HG02970 (cell line): ENCODE results near the gene DUSP22.
"Not testable (repeated sequence)": the region's sequence is repeated elsewhere in the genome, so short reads cannot be mapped to it uniquely, and the experiment has no call there.

ENCODE experiments used
- ATAC-seq: cut with Tn5 transposase; IDR thresholded peaks from one replicate; pipeline ENCODE4 v1.9.1; 2021; ENCODE audit warnings: mild to moderate bottlenecking, moderate library complexity, moderate number of reproducible peaks; ENCODE audit not compliant: unreplicated experiment, low FRiP score

The DUSP22 gene

DNA sequence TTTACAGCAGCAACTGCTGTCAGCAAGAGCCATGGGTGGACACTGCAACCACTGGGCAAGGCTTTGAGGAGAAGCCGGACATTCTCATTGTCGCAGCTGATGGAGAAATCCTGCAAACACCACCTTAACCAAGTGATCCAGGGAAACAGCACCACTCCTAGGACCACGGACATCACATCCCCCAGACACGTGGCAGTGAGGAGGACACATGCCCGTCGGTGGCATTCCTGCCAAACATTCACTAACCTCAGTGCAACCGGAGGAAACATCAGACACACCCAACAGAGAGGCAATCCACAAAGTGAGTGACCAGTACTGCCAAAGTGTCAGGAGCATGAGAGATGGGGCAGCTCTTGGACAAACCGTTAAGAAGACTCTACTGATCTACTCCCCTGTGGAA, 82.7 kb downstream of the DUSP22 start:
- ATAC-seq, result no peak

DNA sequence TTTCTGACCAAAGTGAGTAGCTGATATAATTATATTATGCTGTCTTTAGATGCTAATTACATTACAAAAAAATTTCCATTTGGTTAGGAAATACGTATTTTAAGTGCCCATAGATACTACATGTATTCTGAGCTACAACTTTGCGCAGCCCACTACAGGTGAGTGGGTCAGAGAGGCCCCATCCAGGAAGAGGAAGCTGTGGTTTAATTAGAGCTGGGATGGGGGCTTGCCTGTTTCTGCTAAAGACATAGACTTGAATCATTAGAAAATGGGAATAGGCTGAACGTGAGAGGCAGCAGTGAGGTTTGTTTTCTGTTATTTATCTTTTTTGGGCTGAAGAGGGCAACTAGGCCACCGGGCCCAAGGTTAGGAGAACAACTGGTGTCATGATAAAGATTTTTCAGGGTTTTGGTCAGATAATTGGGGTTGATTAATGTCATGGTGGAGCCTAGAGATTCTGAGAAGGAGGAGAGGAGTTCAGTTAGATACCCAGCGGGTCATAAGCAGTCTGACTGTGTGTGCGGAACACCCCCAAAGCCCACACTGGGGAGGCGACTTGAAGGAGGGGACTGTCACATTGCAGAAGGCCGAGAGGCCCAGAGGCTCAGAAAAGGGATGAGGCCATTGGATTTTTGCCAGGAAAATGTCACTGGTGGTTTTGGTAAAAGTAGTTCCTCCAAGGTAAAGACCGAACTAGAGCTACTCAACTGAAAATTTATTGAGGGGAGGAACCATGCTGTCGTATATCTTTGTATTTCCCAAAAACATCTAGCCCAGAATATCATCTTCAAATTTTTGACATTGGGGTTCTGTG, 84.7 kb downstream of the DUSP22 start:
- ATAC-seq, result no peak

DNA sequence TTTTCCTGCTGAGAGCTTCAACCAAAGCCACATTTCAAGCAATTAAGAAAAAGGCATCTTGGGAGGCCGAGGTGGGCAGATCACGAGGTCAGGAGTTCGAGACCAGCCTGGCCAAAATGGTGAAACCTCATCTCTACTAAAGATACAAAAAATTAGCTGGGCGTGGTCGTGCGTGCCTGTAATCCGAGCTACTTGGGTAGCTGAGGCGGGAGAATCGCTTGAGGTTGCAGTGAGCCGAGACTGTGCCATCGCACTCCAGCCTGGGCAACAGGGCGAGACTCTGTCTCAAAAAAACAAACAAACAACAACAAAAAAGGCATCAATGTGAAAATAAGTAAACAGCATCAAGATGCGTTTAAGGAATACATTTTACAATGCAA, 85.3 kb downstream of the DUSP22 start:
- not testable (repeated sequence) for ATAC-seq

DNA sequence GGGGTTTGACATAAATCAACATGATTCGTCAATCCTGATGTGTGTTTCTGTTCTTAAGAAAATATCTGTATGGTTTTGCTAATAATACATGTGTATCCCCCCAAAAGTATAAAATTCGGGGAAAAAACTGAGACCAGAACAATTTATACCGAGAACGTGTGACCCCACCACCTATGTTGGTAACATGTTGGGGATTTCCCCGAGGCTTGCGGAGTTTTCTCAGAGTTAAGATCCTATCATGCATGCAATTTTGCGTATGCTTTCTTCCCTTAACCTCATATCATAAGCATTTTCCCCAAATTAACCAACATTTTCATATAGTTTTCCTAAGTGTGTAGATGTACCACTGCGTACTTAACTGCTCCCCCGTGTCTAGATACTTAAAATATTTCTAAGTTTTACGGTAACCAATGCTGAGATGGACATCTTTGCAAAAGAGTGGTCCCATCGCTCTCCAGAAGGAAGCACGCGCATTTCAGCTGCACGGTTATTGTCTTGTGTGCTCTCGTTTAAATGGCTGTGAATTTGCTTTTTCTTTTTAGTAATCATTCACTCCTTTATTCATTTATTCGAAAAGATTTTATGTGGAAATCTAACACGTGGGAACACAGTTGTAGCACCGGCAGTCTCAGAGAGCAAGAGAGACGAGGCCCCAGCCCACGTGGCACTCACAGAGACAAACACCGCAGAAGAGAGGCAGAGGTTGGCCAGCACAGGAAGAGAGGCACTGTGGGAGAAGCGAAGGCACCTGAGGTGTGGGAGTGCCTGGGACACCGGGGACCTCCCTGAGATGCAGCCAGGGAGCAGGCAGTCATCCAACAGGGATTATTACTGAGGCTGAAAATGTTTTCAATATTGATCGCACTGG, 86.0 kb downstream of the DUSP22 start:
- ATAC-seq, result no peak

DNA sequence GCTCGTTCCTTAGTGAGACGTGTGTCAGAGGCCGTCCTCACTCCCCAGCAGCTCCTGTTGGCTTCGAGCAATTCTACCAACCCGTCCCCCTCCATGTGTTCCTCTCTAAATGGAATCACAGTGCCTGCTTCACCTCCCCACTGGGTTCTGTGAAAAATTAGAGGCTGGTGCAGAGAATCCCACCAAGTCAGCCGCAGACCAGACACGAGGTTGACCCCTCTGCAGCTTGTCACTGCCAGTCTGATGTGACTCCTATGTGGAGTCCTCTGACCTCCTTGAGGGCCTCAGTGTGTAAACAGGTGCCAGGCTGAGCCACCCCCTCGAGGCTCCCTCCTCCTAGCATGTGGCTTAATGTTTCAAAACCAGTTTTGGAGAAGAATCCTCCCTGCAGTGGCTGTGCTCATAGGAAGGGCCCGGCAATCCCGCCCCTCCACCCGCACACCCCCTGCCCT, 86.7 kb downstream of the DUSP22 start:
- no peak for ATAC-seq

DNA sequence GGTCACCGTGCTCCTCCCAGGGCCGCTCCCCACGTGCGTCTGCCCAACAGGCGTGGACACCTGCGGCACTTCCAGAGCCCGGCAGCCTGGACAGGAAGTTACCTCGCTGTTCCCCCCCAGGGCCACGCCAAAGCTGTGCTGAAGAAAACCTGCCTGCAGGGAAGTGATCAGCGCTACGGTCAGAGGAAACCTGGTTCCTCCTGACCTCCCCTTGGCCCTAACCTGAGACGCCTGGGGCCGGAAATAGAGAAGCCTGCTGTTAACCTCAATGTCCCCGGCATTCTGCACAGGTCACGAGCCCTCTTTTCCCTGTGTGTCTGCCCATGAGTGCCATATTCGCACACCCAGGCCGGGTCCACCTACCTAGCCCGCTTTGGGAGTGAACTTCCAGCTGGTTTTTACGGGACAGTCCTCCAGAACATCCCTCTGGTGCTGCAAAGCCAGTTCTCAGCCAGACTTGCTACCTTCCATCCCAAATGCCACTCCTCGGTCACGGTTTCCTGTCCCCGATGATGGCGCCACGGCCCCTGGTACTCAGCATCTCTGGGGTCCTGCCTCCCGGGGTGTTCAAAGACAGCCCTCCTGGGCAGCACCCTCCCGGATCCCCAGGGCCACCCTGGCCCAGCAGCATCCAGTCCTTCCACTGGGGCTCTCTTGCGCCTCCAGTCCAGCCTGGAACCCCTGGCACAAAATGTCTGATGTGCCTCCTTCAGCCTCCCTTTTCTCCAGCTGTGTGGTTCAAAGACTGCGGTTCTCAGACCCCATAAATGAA, 87.3 kb downstream of the DUSP22 start:
- ATAC-seq, result no peak

DNA sequence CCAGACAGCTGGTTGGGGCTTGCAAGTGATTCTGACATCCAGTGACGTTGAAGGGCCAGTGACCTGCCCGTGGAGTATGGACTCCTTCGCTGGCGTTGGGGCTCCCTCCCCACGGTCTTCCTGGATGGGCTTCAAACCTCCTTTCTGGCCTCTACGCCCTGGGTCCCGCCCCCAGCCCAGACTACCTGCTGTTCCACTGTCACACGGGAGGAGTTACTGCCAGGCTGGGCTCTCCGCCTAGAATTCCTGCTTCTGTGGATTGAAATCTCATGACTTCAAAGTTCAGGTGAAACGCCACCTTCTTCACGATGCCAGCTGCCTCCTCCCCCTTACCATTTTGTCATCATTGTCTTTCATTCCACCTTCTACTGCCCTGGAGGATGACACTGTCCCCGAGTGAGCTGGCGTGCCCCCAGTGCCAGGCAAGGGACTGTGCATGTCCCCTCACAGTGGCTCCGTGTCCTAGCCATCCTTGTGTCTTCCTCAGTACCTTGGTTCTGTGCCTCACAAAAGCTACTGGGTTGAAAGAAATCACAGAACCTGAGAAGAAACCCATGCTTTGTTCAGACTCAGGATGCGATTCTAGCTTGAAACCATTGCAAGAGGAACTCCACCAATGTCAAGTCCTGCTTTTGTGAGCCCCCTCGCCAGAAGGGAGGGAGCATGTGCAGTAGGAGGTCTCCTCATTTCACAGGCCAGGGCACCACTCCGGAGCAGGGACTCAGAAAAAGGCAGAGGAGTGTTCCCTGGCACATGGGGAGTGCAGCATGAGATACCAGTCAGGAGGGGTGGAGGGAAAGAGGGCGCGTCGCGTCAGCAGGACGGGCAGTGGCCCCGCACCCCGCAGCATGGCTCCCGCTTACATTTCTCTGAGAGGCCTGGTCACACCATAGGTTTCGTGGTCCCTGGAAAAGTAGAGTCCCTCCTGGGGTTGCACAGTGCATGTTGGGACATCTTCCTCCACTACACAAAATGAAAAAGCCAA, 88.2 kb downstream of the DUSP22 start:
- ATAC-seq, result no peak

DNA sequence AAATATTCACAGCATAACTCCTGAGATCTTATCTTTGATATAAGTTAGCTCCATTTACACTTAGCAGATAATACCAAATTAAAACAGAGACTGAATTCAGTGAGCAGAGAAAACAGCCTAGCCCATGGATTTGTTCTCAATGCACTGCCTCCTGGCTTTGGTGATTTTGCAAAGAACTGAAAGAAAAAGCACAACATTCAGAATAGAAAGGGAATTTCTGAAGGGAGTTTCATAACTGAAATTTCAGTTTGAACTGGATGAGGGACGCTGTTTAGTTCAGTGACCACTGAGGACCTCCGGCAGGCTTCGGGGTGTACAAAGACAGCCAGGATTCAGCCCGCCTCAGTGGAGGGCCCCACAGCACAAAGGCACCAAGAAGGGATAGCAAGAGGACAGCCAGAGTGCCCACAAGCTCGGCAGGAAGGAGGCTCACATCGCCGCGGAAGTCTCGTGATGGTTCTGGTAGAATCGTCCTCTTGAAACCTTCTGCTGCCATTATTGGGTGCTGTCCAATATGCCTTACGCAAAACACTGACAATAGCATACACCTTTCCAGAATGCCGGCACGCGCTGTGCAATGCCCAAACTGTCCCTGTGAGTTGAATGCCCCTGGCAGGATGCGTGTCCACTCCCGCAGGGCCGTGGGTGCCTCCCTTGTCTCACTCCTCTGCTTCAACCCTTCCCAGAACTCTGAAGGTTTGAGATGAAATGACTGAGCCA, 89.6 kb downstream of the DUSP22 start:
- no peak for ATAC-seq

DNA sequence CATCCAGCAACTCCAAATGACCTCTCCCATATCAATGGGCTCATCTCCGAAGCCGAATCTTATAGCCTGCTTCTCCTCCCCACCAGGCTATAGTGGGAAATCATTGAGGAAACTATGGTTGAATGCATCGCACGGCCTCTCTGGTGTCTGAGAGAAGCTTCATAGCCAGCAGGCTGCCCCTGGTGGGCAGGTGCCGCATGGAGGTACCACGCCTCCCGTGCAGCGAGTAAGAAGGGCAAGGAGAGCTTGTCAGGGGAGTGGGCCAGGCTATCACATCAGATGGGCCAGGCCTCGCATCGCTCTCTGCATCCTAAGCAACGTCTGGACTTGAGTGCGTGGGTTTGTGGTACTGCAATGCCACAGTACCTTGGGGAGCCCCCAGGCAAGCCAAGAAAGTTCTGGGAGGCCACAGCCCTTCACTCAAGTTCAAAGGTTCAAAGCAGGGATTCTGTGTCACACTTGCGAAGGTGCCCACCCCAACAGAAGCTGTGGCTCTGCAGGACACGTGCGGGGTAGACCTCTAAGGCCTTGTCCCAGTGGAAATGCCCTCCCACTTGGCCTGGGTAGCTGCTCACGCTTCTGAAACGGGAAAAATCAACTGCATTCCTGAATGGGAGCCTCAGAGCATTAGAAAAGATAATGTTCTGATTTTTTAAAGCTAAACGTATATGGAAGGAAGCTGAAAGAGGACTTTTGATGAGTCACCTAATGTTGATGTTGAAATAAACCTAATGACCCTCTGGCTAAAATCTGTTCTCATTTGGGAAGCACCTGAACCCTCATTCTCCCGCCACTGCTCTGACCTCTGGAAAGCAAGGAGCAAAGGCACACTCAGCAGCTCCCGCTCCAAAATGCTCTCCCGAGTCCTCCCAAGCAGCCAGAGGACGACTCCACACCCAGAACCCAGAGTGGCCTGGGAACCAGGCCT, 90.9 kb downstream of the DUSP22 start:
- no peak for ATAC-seq

DNA sequence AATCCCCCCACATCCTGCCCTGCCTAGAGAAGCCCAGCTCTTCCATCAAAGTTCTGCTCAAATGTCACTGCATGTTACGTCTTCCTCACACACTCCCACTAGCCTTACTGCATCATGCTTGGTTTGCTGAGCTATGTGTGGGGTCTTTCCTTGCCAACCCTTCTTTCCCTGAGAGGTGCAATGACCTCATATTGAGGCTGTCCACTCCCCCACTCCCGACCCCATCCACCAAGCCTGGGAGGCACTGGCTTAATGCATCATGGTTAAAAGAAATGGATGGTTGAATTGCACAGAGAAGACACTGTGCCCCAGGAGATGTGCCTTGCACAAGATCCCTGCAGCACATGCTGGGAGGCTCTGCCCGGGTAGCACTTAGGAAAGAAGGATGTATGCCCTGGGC, 91.6 kb downstream of the DUSP22 start:
- ATAC-seq, result no peak

DNA sequence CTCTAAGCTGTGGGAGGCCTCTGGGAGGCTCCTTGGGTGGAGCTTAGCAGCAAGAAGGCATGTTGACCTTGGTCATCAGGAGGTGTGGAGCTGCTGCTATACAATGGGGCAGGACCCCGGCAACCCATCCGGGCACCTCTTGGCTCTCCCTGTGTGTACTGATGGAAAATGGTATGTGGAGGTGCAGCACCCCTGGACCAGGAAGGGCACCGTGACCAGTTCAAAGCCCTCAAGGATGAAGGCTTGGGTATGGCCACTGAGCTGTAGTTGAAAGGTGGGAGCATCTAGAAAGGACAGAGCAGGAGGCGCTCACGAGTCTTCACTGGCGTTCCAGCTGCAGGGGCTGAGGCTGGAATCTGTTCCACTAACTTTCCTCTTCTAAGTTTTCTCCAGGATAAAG, 92.6 kb downstream of the DUSP22 start:
- ATAC-seq, result no peak

DNA sequence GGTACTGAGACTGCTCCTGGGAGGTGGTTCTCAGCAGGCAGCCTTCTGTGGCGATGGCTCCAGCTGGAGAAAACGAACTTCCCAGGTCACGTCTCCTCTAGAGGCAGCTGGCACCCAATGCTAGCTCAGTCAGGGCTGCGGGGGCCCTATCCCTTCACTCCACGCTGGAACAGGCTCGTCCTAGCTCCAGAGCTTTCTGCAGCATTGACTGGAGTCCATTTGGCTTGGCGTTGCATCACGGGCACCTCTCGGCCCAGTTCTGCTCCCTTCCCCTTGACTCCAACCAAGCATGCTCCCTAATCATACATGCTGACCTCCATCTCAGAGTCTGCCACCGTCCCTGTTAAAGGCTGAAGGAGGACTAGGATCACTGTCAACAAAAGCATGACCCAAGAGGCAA, 93.3 kb downstream of the DUSP22 start:
- no peak for ATAC-seq

DNA sequence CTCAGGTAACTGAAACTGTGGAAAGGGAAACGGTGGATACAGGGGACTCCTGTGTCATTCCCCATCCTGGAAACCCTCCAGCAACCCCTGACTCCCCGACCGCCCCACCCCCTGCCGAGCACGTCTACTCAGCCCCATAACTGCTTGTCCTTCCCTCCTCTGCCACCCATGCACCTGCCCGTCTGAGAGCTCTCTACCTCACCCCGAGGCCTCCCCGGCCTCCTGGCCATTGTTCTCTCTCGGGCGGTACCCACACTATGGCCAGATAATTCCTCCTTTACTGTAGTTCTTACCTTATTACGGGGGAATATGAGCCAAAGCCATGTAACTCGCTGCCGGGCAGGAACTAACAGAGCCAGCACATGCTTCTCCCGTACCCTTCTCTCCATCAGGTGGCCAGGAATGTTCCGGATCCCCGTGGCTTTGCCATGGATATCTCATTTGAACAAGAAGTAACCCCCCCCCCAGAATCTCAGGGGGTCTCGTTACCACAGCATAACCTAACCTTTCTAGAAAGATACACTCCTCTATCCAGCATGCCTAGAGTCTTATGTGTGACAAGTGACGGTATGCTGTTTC, 94.5 kb downstream of the DUSP22 start:
- ATAC-seq, result no peak

DNA sequence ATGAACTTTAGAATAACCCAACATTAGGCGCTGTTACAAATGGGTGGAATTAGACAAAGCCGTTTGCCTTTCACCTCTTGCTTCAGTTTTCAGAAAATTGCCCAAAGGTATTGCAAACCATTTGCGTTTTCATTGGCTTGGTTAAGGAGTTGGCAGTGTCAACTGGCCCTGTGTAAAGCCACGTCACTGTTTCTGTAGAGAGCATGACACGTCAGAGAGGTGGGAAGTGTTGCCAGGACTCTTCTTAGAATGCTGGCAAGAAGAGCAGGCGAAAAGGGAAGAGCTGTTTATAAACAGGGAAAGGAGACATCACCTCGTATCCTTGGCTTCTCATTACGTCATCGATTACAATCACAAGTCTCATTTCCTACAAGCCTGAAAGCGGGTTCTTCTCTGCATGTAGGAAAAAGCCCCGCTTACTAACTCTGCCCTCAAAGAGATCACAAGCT, 95.0 kb downstream of the DUSP22 start:
- no peak for ATAC-seq

DNA sequence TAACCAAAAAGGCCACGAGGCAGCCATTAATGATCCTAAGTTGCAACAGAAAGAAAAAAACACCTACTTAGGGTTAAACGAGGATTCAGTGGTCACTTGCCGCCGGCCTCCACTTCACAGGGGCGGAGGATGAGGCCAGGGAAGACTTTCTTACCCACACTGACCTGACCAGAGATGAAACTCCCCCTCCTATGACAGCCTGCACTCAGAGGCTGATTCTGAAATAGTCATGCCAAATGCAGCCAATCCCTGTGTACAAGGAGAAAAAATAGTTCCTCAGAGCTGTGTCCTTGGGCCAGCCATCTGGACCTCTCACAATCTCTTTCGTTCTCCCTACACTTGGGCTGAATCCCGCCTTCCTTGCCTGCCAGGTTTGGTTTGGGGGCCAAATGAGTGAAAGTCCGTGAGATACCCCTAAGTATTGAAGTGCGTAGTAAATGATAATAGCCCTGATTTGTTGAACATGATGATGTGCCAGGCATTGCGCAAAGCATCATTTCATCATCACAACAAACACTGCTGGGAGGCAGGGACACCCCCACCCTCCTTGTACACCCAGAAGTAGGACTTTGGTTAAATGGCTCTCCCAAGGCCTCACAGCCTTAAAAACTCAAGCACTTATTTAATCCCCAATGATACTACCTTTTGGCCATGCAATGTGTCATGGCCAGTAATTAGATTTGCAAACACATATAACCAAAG, 96.1 kb downstream of the DUSP22 start:
- no peak for ATAC-seq

DNA sequence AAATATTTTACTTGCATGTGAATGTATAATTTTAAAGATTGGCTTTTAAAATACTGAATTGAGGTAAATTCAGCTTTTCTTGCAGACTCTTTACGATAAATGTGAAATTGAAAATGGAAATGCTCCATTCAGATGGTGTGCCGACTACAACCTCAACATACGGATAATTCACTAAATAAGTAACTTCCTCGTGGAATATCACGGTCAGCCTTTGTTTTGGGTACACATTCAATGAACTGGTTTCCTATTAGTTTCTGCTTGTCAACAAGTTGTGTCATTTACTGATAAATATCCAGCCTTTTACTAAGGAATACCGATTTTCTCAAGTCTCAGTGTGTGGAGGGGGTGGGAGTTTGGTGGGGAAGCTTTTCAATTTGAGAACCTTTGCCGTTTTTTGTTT, 96.9 kb downstream of the DUSP22 start:
- ATAC-seq, result no peak

DNA sequence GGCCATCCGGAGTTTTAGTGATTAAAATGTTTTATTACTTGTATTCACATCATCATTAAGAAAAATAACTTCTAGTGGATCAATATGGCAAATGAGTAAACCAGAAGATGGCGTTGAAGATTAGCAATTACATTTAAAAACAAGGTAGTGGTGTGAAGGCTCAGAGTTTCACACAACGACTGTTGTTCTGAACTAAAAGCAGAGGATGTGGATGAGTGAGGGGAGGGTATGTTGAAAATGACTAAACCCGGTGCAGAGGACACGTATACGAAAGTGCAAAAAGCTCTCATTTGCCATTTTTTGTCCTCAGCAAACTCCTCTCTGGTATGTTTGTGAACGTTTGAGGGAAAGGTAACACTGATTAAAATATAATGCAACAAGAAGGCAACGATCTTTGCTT, 97.3 kb downstream of the DUSP22 start:
- ATAC-seq, result no peak
